ENCODE results near the gene TRIM72. TPM values are rescaled to one million over a fixed set of nuclear protein-coding genes. Genes with fewer than 3 reads are reported as not detected.
"Not testable (repeated sequence)": the region's sequence is repeated elsewhere in the genome, so short reads cannot be mapped to it uniquely, and the experiment has no call there.

Gene TRIM72
- polyA plus RNA-seq, 4 donors: under 0.01 to 0.32 (median 0.13) TPM

- FAIRE-seq: no peak
- WGBS, 3 donors: 70 to 82% (median 71%) methylated on average over 8 of the region's 8 CpGs
- H3K9me3 ChIP-seq (ENCODE audit: control insufficient read depth in 2 of 2, insufficient read depth in 1 of 2, low read depth in 1 of 2, low read length in 1 of 2): no peaks in the 10 kb centered on the region
These were observed 53.6 kb downstream of the TRIM72 start for GRCh38 chr16:31267332-31268032.

GRCh38 chr16:31268033-31268365, 54.1 kb downstream of the TRIM72 start:
- Histone ChIP-seq H3K27ac (ENCODE audit: low read depth in 1 of 3, low read length in 2 of 3) (no peak overlapping the region), H3K27me3 (ENCODE audit: control insufficient read depth in 3 of 3, insufficient read depth in 3 of 3, low read length in 3 of 3) (no peaks in the 10 kb centered on the region), H3K4me1 (ENCODE audit: control insufficient read depth in 3 of 3, insufficient read depth in 2 of 3, low read depth in 1 of 3, low read length in 2 of 3) (no peaks in the 10 kb centered on the region), H3K4me3 (ENCODE audit: low read depth in 1 of 3, low read length in 3 of 3) (no peak overlapping the region), H3K9me3 (ENCODE audit: control insufficient read depth in 2 of 2, insufficient read depth in 1 of 2, low read depth in 1 of 2, low read length in 1 of 2) (no peaks in the 10 kb centered on the region), H3K36me3 (ENCODE audit: control insufficient read depth in 3 of 3, insufficient read depth in 2 of 3, low read depth in 1 of 3, low read length in 3 of 3) (no peaks in the 10 kb centered on the region)
- FAIRE-seq (no peak), DNase-seq (no peak)
- 37 to 52% (median 51%) methylated on average over 3 of the region's 3 CpGs for WGBS, 3 donors

More at GRCh38 chr16:31267332-31268032, 53.6 kb downstream of the TRIM72 start:
- Histone ChIP-seq H3K36me3 (ENCODE audit: control insufficient read depth in 3 of 3, insufficient read depth in 2 of 3, low read depth in 1 of 3, low read length in 3 of 3) (no peaks in the 10 kb centered on the region), H3K4me3 (ENCODE audit: low read depth in 1 of 3, low read length in 3 of 3) (no peak overlapping the region), H3K27ac (ENCODE audit: low read depth in 1 of 3, low read length in 2 of 3) (no peak overlapping the region), H3K27me3 (ENCODE audit: control insufficient read depth in 3 of 3, insufficient read depth in 3 of 3, low read length in 3 of 3) (no peaks in the 10 kb centered on the region), H3K4me1 (ENCODE audit: control insufficient read depth in 3 of 3, insufficient read depth in 2 of 3, low read depth in 1 of 3, low read length in 2 of 3) (no peaks in the 10 kb centered on the region)
- DNase-seq: no peak

GRCh38 chr16:31268891-31269290, 55.0 kb downstream of the TRIM72 start:
- Histone ChIP-seq H3K27me3 (ENCODE audit: control insufficient read depth in 3 of 3, insufficient read depth in 3 of 3, low read length in 3 of 3) (no peaks in the 10 kb centered on the region), H3K4me3 (ENCODE audit: low read depth in 1 of 3, low read length in 3 of 3) (no peak overlapping the region), H3K27ac (ENCODE audit: low read depth in 1 of 3, low read length in 2 of 3) (no peak overlapping the region), H3K4me1 (ENCODE audit: control insufficient read depth in 3 of 3, insufficient read depth in 2 of 3, low read depth in 1 of 3, low read length in 2 of 3) (no peaks in the 10 kb centered on the region), H3K36me3 (ENCODE audit: control insufficient read depth in 3 of 3, insufficient read depth in 2 of 3, low read depth in 1 of 3, low read length in 3 of 3) (no peaks in the 10 kb centered on the region), H3K9me3 (ENCODE audit: control insufficient read depth in 2 of 2, insufficient read depth in 1 of 2, low read depth in 1 of 2, low read length in 1 of 2) (no peaks in the 10 kb centered on the region)
- DNase-seq: no peak
- FAIRE-seq: no peak
- 72 to 78% (median 75%) methylated on average over 10 of the region's 10 CpGs for WGBS, 3 donors

GRCh38 chr16:31269541-31269940, 55.6 kb downstream of the TRIM72 start:
- Histone ChIP-seq H3K27me3 (ENCODE audit: control insufficient read depth in 3 of 3, insufficient read depth in 3 of 3, low read length in 3 of 3) (no peaks in the 10 kb centered on the region), H3K4me3 (ENCODE audit: low read depth in 1 of 3, low read length in 3 of 3) (no peak overlapping the region), H3K9me3 (ENCODE audit: control insufficient read depth in 2 of 2, insufficient read depth in 1 of 2, low read depth in 1 of 2, low read length in 1 of 2) (no peaks in the 10 kb centered on the region), H3K36me3 (ENCODE audit: control insufficient read depth in 3 of 3, insufficient read depth in 2 of 3, low read depth in 1 of 3, low read length in 3 of 3) (no peaks in the 10 kb centered on the region), H3K4me1 (ENCODE audit: control insufficient read depth in 3 of 3, insufficient read depth in 2 of 3, low read depth in 1 of 3, low read length in 2 of 3) (no peaks in the 10 kb centered on the region), H3K27ac (ENCODE audit: low read depth in 1 of 3, low read length in 2 of 3) (no peak overlapping the region)
- DNase-seq (no peak), FAIRE-seq (no peak)
- WGBS, 3 donors: 23 to 64% (median 44%) methylated on average over 2 of the region's 2 CpGs

DNA sequence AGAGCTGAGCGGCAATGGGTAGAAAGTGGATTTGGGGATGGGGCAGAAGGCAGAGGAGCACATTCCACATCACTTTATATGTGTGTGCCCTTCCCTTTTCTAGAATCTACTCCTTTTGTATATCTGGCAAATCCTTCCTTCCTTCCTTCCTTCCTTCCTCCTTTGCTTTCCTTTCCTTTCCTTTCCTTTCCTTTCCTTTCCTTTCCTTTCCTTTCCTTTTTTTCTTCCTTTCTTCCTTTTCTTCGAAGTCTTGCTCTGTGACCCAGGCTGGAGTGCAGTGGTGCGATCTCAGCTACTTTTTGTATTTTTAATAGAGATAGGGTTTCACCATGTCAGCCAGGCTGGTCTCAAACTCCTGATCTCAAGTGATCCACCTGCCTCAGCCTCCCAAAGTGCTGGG, 56.1 kb downstream of the TRIM72 start:
- H3K9me3 ChIP-seq (ENCODE audit: control insufficient read depth in 2 of 2, insufficient read depth in 1 of 2, low read depth in 1 of 2, low read length in 1 of 2); FAIRE-seq; H3K27me3 ChIP-seq (ENCODE audit: control insufficient read depth in 3 of 3, insufficient read depth in 3 of 3, low read length in 3 of 3); H3K27ac ChIP-seq (ENCODE audit: low read depth in 1 of 3, low read length in 2 of 3); H3K4me3 ChIP-seq (ENCODE audit: low read depth in 1 of 3, low read length in 3 of 3); DNase-seq; H3K36me3 ChIP-seq (ENCODE audit: control insufficient read depth in 3 of 3, insufficient read depth in 2 of 3, low read depth in 1 of 3, low read length in 3 of 3); H3K4me1 ChIP-seq (ENCODE audit: control insufficient read depth in 3 of 3, insufficient read depth in 2 of 3, low read depth in 1 of 3, low read length in 2 of 3): not testable (repeated sequence)
- WGBS, 3 donors: 63 to 96% (median 92%) methylated on average over 3 of the region's 3 CpGs

GRCh38 chr16:31270795-31271194, 56.9 kb downstream of the TRIM72 start:
- FAIRE-seq (no peak), DNase-seq (no peak)
- no peaks in the 10 kb centered on the region for H3K27me3 ChIP-seq (ENCODE audit: control insufficient read depth in 3 of 3, insufficient read depth in 3 of 3, low read length in 3 of 3)
- no peak overlapping the region for H3K27ac ChIP-seq (ENCODE audit: low read depth in 1 of 3, low read length in 2 of 3)
- H3K4me1 ChIP-seq (ENCODE audit: control insufficient read depth in 3 of 3, insufficient read depth in 2 of 3, low read depth in 1 of 3, low read length in 2 of 3): no peaks in the 10 kb centered on the region
- no peaks in the 10 kb centered on the region for H3K9me3 ChIP-seq (ENCODE audit: control insufficient read depth in 2 of 2, insufficient read depth in 1 of 2, low read depth in 1 of 2, low read length in 1 of 2)
- 84 to 85% (median 84%) methylated on average over 5 of the region's 5 CpGs for WGBS, 3 donors
- no peaks in the 10 kb centered on the region for H3K36me3 ChIP-seq (ENCODE audit: control insufficient read depth in 3 of 3, insufficient read depth in 2 of 3, low read depth in 1 of 3, low read length in 3 of 3)
- H3K4me3 ChIP-seq (ENCODE audit: low read depth in 1 of 3, low read length in 3 of 3): no peak overlapping the region

DNA sequence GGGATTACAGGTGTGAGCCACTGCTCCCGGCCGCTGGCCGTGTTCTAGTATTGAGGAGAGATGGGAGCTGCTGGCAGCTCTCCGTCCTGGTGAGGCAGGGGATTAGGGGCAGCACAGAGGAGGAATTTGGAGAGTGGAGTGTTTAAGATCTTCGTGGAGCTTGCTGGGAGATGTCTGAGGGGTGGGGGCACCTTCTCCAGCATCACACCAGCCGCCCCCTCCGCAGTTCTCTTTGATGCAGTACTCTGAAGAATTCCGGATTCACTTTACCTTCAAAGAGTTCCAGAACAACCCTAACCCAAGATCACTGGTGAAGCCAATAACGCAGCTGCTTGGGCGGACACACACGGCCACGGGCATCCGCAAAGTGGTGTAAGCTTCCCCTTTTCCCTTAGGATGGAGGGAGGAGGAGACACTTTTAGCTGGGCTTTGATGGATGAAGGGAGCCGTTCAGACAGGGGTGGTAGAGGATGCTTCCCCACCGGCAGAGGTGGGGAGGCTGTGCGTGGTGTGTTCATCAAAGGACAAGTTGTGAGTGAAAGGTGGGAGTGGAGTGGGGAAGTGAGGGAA, 57.8 kb downstream of the TRIM72 start:
- Histone ChIP-seq H3K4me3 (ENCODE audit: low read depth in 1 of 3, low read length in 3 of 3) (no peak overlapping the region), H3K27me3 (ENCODE audit: control insufficient read depth in 3 of 3, insufficient read depth in 3 of 3, low read length in 3 of 3) (no peaks in the 10 kb centered on the region), H3K36me3 (ENCODE audit: control insufficient read depth in 3 of 3, insufficient read depth in 2 of 3, low read depth in 1 of 3, low read length in 3 of 3) (no peaks in the 10 kb centered on the region), H3K9me3 (ENCODE audit: control insufficient read depth in 2 of 2, insufficient read depth in 1 of 2, low read depth in 1 of 2, low read length in 1 of 2) (no peaks in the 10 kb centered on the region), H3K27ac (ENCODE audit: low read depth in 1 of 3, low read length in 2 of 3) (no peak overlapping the region), H3K4me1 (ENCODE audit: control insufficient read depth in 3 of 3, insufficient read depth in 2 of 3, low read depth in 1 of 3, low read length in 2 of 3) (no peaks in the 10 kb centered on the region)
- no peak for FAIRE-seq
- WGBS, 3 donors: 73 to 77% (median 76%) methylated on average over 16 of the region's 16 CpGs
- DNase-seq: no peak

GRCh38 chr16:31273187-31273586, 59.3 kb downstream of the TRIM72 start:
- H3K27ac ChIP-seq (ENCODE audit: low read depth in 1 of 3, low read length in 2 of 3): no peak overlapping the region
- H3K4me1 ChIP-seq (ENCODE audit: control insufficient read depth in 3 of 3, insufficient read depth in 2 of 3, low read depth in 1 of 3, low read length in 2 of 3): no peaks in the 10 kb centered on the region
- no peaks in the 10 kb centered on the region for H3K27me3 ChIP-seq (ENCODE audit: control insufficient read depth in 3 of 3, insufficient read depth in 3 of 3, low read length in 3 of 3)
- H3K9me3 ChIP-seq (ENCODE audit: control insufficient read depth in 2 of 2, insufficient read depth in 1 of 2, low read depth in 1 of 2, low read length in 1 of 2): no peaks in the 10 kb centered on the region
- no peak overlapping the region for H3K4me3 ChIP-seq (ENCODE audit: low read depth in 1 of 3, low read length in 3 of 3)
- FAIRE-seq (no peak), DNase-seq (no peak)
- WGBS, 3 donors: 87 to 90% (median 88%) methylated on average over 7 of the region's 7 CpGs
- no peaks in the 10 kb centered on the region for H3K36me3 ChIP-seq (ENCODE audit: control insufficient read depth in 3 of 3, insufficient read depth in 2 of 3, low read depth in 1 of 3, low read length in 3 of 3)

DNA sequence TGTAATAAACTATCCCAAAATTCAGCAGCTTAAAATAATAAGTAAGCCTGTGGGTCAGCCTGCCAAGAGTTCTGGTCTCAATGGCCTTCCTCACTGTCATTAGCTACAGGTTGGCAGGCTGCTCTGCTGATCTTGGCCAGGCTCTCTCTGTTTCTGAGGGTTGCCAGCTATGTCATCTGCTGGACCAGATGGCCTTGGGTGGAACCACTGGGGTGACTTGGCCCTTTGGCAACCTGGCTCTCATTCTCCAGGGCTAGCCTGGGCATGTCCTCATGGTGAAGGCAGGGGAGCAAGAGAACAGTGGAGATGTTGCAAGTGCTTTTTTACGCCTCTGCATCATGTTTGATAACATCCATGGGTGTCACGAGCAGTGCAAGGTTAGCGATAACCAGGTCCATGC, 59.8 kb downstream of the TRIM72 start:
- H3K36me3 ChIP-seq (ENCODE audit: control insufficient read depth in 3 of 3, insufficient read depth in 2 of 3, low read depth in 1 of 3, low read length in 3 of 3): no peaks in the 10 kb centered on the region
- no peaks in the 10 kb centered on the region for H3K9me3 ChIP-seq (ENCODE audit: control insufficient read depth in 2 of 2, insufficient read depth in 1 of 2, low read depth in 1 of 2, low read length in 1 of 2)
- no peaks in the 10 kb centered on the region for H3K27me3 ChIP-seq (ENCODE audit: control insufficient read depth in 3 of 3, insufficient read depth in 3 of 3, low read length in 3 of 3)
- H3K4me1 ChIP-seq (ENCODE audit: control insufficient read depth in 3 of 3, insufficient read depth in 2 of 3, low read depth in 1 of 3, low read length in 2 of 3): no peaks in the 10 kb centered on the region
- no peak overlapping the region for H3K4me3 ChIP-seq (ENCODE audit: low read depth in 1 of 3, low read length in 3 of 3)
- no peak overlapping the region for H3K27ac ChIP-seq (ENCODE audit: low read depth in 1 of 3, low read length in 2 of 3)
- DNase-seq: no peak
- WGBS, 3 donors: 79 to 89% (median 83%) methylated on average over 3 of the region's 3 CpGs
- no peak for FAIRE-seq
